ENCODE results near the gene MLIP.

Gene MLIP

GRCh38 chr6:54084231-54084630 is 27.0 kb upstream of the MLIP start:
- H3K23ac ChIP-seq (ENCODE audit: low read length), result no peak overlapping the region
- no peaks in the 10 kb centered on the region for H3K4me1 ChIP-seq (ENCODE audit: control insufficient read depth in 1 of 2, insufficient read depth in 2 of 2, low read length in 2 of 2)
- H3K4me3 ChIP-seq (ENCODE audit: low read depth, low read length), result no peak overlapping the region
- H3K27ac ChIP-seq (ENCODE audit: low read depth, low read length), result no peak overlapping the region
- no peaks in the 10 kb centered on the region for H3K36me3 ChIP-seq (ENCODE audit: control insufficient read depth in 1 of 2, insufficient read depth in 2 of 2, low read length in 2 of 2)
- no peak overlapping the region for H3K18ac ChIP-seq (ENCODE audit: low read length)
- H4K91ac ChIP-seq (ENCODE audit: low read depth, low read length), result no peak overlapping the region
- H3K9me3 ChIP-seq (ENCODE audit: insufficient read depth, low read depth, low read length), result no peaks in the 10 kb centered on the region
- no peaks in the 10 kb centered on the region for H3K79me2 ChIP-seq (ENCODE audit: control insufficient read depth, insufficient read depth, low read length, poor library complexity)
- no peak overlapping the region for H4K8ac ChIP-seq (ENCODE audit: low read depth, low read length)
- no peak for DNase-seq
- no peak overlapping the region for H2BK12ac ChIP-seq (ENCODE audit: low read length)
- no peak overlapping the region for H2AK5ac ChIP-seq (ENCODE audit: low read length)
- no CpG with 5 or more reads among the region's 2 CpGs for WGBS (ENCODE audit: extremely low coverage, insufficient coverage, insufficient read length)
- no peak overlapping the region for H3K14ac ChIP-seq (ENCODE audit: low read length)
- peaks cover 2% of the 10 kb centered on the region for H3K27me3 ChIP-seq (ENCODE audit: insufficient read depth, low read length)
- H2BK5ac ChIP-seq (ENCODE audit: low read depth, low read length, poor library complexity), result no peak overlapping the region
- H3K79me1 ChIP-seq (ENCODE audit: low read length), result no peaks in the 10 kb centered on the region
- no peak overlapping the region for H2AFZ ChIP-seq (ENCODE audit: insufficient read depth, low read length, poor library complexity)
- no peak overlapping the region for H3K4me2 ChIP-seq (ENCODE audit: low read length)
- no peak overlapping the region for H4K12ac ChIP-seq (ENCODE audit: low read depth, low read length)
- no peak overlapping the region for H3K4ac ChIP-seq (ENCODE audit: low read depth, low read length)
- H3K9ac ChIP-seq (ENCODE audit: low read length), result no peak overlapping the region
- H2BK120ac ChIP-seq (ENCODE audit: insufficient read depth, low read length, poor library complexity), result no peak overlapping the region

- H3K14ac ChIP-seq (ENCODE audit: low read length), result no peak overlapping the region
- H3K9ac ChIP-seq (ENCODE audit: low read length), result no peak overlapping the region
- H3K4me1 ChIP-seq (ENCODE audit: control insufficient read depth in 1 of 2, insufficient read depth in 2 of 2, low read length in 2 of 2), result no peaks in the 10 kb centered on the region
- H4K8ac ChIP-seq (ENCODE audit: low read depth, low read length), result no peak overlapping the region
- no peak overlapping the region for H4K91ac ChIP-seq (ENCODE audit: low read depth, low read length)
- H3K9me3 ChIP-seq (ENCODE audit: insufficient read depth, low read depth, low read length), result no peaks in the 10 kb centered on the region
- H3K36me3 ChIP-seq (ENCODE audit: control insufficient read depth in 1 of 2, insufficient read depth in 2 of 2, low read length in 2 of 2), result no peaks in the 10 kb centered on the region
- DNase-seq, result no peak
- H2AFZ ChIP-seq (ENCODE audit: insufficient read depth, low read length, poor library complexity), result no peak overlapping the region
- no peak overlapping the region for H2BK120ac ChIP-seq (ENCODE audit: insufficient read depth, low read length, poor library complexity)
- H3K23ac ChIP-seq (ENCODE audit: low read length), result no peak overlapping the region
- no peak overlapping the region for H3K18ac ChIP-seq (ENCODE audit: low read length)
- no CpG with 5 or more reads among the region's 2 CpGs for WGBS (ENCODE audit: extremely low coverage, insufficient coverage, insufficient read length)
- H2BK12ac ChIP-seq (ENCODE audit: low read length), result no peak overlapping the region
- H3K4me2 ChIP-seq (ENCODE audit: low read length), result no peak overlapping the region
- H3K27me3 ChIP-seq (ENCODE audit: insufficient read depth, low read length), result peaks cover 2% of the 10 kb centered on the region
- no peak overlapping the region for H2AK5ac ChIP-seq (ENCODE audit: low read length)
- no peak overlapping the region for H4K12ac ChIP-seq (ENCODE audit: low read depth, low read length)
- no peak overlapping the region for H2BK5ac ChIP-seq (ENCODE audit: low read depth, low read length, poor library complexity)
- no peak overlapping the region for H3K4ac ChIP-seq (ENCODE audit: low read depth, low read length)
- H3K4me3 ChIP-seq (ENCODE audit: low read depth, low read length), result no peak overlapping the region
- H3K27ac ChIP-seq (ENCODE audit: low read depth, low read length), result no peak overlapping the region
- H3K79me2 ChIP-seq (ENCODE audit: control insufficient read depth, insufficient read depth, low read length, poor library complexity), result no peaks in the 10 kb centered on the region
- H3K79me1 ChIP-seq (ENCODE audit: low read length), result no peaks in the 10 kb centered on the region
Observed at GRCh38 chr6:54085047-54085446, 26.2 kb upstream of the MLIP start.

- no peak for DNase-seq
- H3K23ac ChIP-seq (ENCODE audit: low read length), result no peak overlapping the region
Observed at GRCh38 chr6:54085541-54085940, 25.7 kb upstream of the MLIP start.

GRCh38 chr6:54086439-54086838 is 24.8 kb upstream of the MLIP start:
- Histone ChIP-seq H3K27ac (ENCODE audit: low read depth, low read length) (no peak overlapping the region), H2BK5ac (ENCODE audit: low read depth, low read length, poor library complexity) (no peak overlapping the region), H2BK120ac (ENCODE audit: insufficient read depth, low read length, poor library complexity) (no peak overlapping the region), H3K4me2 (ENCODE audit: low read length) (no peak overlapping the region), H3K36me3 (ENCODE audit: control insufficient read depth in 1 of 2, insufficient read depth in 2 of 2, low read length in 2 of 2) (no peaks in the 10 kb centered on the region), H3K23ac (ENCODE audit: low read length) (no peak overlapping the region), H3K9ac (ENCODE audit: low read length) (no peak overlapping the region), H3K18ac (ENCODE audit: low read length) (no peak overlapping the region), H3K9me3 (ENCODE audit: insufficient read depth, low read depth, low read length) (no peaks in the 10 kb centered on the region), H2AFZ (ENCODE audit: insufficient read depth, low read length, poor library complexity) (no peak overlapping the region), H3K79me1 (ENCODE audit: low read length) (no peaks in the 10 kb centered on the region), H2BK12ac (ENCODE audit: low read length) (no peak overlapping the region), H3K4me3 (ENCODE audit: low read depth, low read length) (no peak overlapping the region), H3K4me1 (ENCODE audit: control insufficient read depth in 1 of 2, insufficient read depth in 2 of 2, low read length in 2 of 2) (no peaks in the 10 kb centered on the region), H4K12ac (ENCODE audit: low read depth, low read length) (no peak overlapping the region), H2AK5ac (ENCODE audit: low read length) (no peak overlapping the region), H3K27me3 (ENCODE audit: insufficient read depth, low read length) (peaks cover 2% of the 10 kb centered on the region), H4K91ac (ENCODE audit: low read depth, low read length) (no peak overlapping the region), H3K4ac (ENCODE audit: low read depth, low read length) (no peak overlapping the region), H3K79me2 (ENCODE audit: control insufficient read depth, insufficient read depth, low read length, poor library complexity) (no peaks in the 10 kb centered on the region), H4K8ac (ENCODE audit: low read depth, low read length) (no peak overlapping the region), H3K14ac (ENCODE audit: low read length) (no peak overlapping the region)
- no peak for DNase-seq
- WGBS (ENCODE audit: extremely low coverage, insufficient coverage, insufficient read length), result no CpG with 5 or more reads among the region's 1 CpG

More at GRCh38 chr6:54085541-54085940, 25.7 kb upstream of the MLIP start:
- H3K36me3 ChIP-seq (ENCODE audit: control insufficient read depth in 1 of 2, insufficient read depth in 2 of 2, low read length in 2 of 2), result no peaks in the 10 kb centered on the region
- H3K27ac ChIP-seq (ENCODE audit: low read depth, low read length), result no peak overlapping the region
- peaks cover 2% of the 10 kb centered on the region for H3K27me3 ChIP-seq (ENCODE audit: insufficient read depth, low read length)
- H2AK5ac ChIP-seq (ENCODE audit: low read length), result no peak overlapping the region
- no peak overlapping the region for H2AFZ ChIP-seq (ENCODE audit: insufficient read depth, low read length, poor library complexity)
- no peaks in the 10 kb centered on the region for H3K79me2 ChIP-seq (ENCODE audit: control insufficient read depth, insufficient read depth, low read length, poor library complexity)
- no peaks in the 10 kb centered on the region for H3K4me1 ChIP-seq (ENCODE audit: control insufficient read depth in 1 of 2, insufficient read depth in 2 of 2, low read length in 2 of 2)
- WGBS (ENCODE audit: extremely low coverage, insufficient coverage, insufficient read length), result no CpG with 5 or more reads among the region's 2 CpGs
- no peak overlapping the region for H4K8ac ChIP-seq (ENCODE audit: low read depth, low read length)
- no peak overlapping the region for H4K91ac ChIP-seq (ENCODE audit: low read depth, low read length)
- no peak overlapping the region for H3K4me2 ChIP-seq (ENCODE audit: low read length)
- H2BK5ac ChIP-seq (ENCODE audit: low read depth, low read length, poor library complexity), result no peak overlapping the region
- H2BK12ac ChIP-seq (ENCODE audit: low read length), result no peak overlapping the region
- H3K18ac ChIP-seq (ENCODE audit: low read length), result no peak overlapping the region
- H3K9me3 ChIP-seq (ENCODE audit: insufficient read depth, low read depth, low read length), result no peaks in the 10 kb centered on the region
- H3K4me3 ChIP-seq (ENCODE audit: low read depth, low read length), result no peak overlapping the region
- H2BK120ac ChIP-seq (ENCODE audit: insufficient read depth, low read length, poor library complexity), result no peak overlapping the region
- no peak overlapping the region for H4K12ac ChIP-seq (ENCODE audit: low read depth, low read length)
- H3K4ac ChIP-seq (ENCODE audit: low read depth, low read length), result no peak overlapping the region
- H3K79me1 ChIP-seq (ENCODE audit: low read length), result no peaks in the 10 kb centered on the region
- H3K9ac ChIP-seq (ENCODE audit: low read length), result no peak overlapping the region
- no peak overlapping the region for H3K14ac ChIP-seq (ENCODE audit: low read length)
